Measurements from ENCODE around the gene PLA2G7. TPM values are rescaled to one million over a fixed set of nuclear protein-coding genes. Genes with fewer than 3 reads are reported as not detected.
A peak's percentile ranks its signal among the peaks of the same experiment; 100 is the strongest.

Gene PLA2G7
- total RNA-seq, 3 donors from 2014 or later = 2.2 to 3.1 (median 3.0) TPM

DNA sequence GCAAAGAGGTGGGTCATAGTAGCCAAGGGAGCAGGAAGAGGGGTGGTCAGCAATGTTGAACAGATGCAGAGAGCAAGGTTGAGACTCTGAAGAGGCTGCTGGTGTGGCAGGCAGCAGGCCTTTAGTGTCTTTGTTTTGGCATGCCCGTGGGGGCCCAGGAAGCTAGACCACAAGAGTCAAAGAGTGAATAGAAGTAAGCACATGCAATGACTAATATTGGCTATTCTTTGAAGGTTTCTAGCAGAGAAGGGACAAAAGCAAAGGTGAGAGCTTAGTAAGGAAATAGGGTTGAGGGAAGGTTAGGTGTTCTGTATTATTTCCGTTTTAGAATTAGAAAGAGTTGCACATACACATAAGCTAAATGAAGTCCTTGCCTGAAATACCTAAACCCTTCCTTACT is 28.7 kb downstream of the PLA2G7 start:
- H3K36me3 ChIP-seq (ENCODE audit: low read depth) = no peaks in the 10 kb centered on the region
- H3K4me3 ChIP-seq = no peak overlapping the region
- TF ChIP-seq, protein P1, sequence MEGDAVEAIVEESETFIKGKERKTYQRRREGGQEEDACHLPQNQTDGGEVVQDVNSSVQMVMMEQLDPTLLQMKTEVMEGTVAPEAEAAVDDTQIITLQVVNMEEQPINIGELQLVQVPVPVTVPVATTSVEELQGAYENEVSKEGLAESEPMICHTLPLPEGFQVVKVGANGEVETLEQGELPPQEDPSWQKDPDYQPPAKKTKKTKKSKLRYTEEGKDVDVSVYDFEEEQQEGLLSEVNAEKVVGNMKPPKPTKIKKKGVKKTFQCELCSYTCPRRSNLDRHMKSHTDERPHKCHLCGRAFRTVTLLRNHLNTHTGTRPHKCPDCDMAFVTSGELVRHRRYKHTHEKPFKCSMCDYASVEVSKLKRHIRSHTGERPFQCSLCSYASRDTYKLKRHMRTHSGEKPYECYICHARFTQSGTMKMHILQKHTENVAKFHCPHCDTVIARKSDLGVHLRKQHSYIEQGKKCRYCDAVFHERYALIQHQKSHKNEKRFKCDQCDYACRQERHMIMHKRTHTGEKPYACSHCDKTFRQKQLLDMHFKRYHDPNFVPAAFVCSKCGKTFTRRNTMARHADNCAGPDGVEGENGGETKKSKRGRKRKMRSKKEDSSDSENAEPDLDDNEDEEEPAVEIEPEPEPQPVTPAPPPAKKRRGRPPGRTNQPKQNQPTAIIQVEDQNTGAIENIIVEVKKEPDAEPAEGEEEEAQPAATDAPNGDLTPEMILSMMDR (IDR thresholded peaks at IDR 0.05) = no peak
- no peaks in the 10 kb centered on the region for H3K4me1 ChIP-seq (ENCODE audit: low read depth)
- no peak for DNase-seq
- intact Hi-C loops (cut with DNase I, micrococcal nuclease) = no loop called here
- ATAC-seq = no peak
- no peaks in the 10 kb centered on the region for H3K9me3 ChIP-seq

DNA sequence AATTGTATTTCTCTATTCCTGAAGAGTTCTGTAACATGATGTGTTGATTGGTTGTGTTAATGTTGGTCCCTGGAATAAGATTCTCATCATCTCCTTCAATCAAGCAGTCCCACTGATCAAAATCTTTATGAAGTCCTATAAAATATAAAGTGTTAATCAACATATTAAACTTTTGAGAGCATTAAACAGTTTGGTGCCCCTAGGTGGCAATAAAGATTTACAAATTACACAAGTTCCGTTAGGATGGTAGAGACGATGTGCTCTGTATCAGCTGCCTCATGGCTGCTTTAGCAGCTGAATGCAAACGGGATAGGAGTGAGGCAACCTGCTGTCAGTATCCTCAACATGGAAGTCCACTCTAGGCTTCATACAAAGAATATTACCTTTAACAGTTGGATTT is 30.6 kb downstream of the PLA2G7 start:
- TF ChIP-seq, protein P1 (IDR thresholded peaks at IDR 0.05) = no peak
- H3K4me1 ChIP-seq (ENCODE audit: low read depth) = no peaks in the 10 kb centered on the region
- no peaks in the 10 kb centered on the region for H3K36me3 ChIP-seq (ENCODE audit: low read depth)
- ATAC-seq = peak; percentile 25
- intact Hi-C loops (cut with DNase I, micrococcal nuclease) = no loop called here
- no peak overlapping the region for H3K4me3 ChIP-seq
- DNase-seq = no peak
- no peaks in the 10 kb centered on the region for H3K9me3 ChIP-seq

DNA sequence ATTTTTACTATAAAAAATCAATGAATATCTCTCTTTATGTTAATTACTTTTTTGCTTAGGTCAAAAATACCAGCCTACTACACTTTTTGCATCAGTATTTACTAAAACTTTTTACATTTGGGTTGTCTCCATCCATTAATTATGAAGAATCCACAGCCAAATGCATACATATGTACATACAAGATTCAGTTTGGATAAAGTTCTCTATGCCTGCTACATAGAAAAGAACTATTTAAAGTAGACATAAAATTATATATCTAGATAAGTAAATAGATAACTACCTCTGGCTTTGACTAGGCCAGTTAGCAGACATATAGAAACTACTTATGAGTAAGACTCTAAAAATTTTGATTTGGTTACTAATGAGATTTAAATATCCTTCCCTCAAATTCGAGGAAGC is 35.2 kb downstream of the PLA2G7 start:
- Histone ChIP-seq H3K36me3 (ENCODE audit: low read depth) (no peaks in the 10 kb centered on the region), H3K4me1 (ENCODE audit: low read depth) (no peaks in the 10 kb centered on the region), H3K9me3 (no peaks in the 10 kb centered on the region), H3K4me3 (no peak overlapping the region)
- TF ChIP-seq, protein P1 (IDR thresholded peaks at IDR 0.05) = no peak
- DNase-seq = no peak
- intact Hi-C loops (cut with DNase I, micrococcal nuclease) = no loop called here
- ATAC-seq = no peak

DNA sequence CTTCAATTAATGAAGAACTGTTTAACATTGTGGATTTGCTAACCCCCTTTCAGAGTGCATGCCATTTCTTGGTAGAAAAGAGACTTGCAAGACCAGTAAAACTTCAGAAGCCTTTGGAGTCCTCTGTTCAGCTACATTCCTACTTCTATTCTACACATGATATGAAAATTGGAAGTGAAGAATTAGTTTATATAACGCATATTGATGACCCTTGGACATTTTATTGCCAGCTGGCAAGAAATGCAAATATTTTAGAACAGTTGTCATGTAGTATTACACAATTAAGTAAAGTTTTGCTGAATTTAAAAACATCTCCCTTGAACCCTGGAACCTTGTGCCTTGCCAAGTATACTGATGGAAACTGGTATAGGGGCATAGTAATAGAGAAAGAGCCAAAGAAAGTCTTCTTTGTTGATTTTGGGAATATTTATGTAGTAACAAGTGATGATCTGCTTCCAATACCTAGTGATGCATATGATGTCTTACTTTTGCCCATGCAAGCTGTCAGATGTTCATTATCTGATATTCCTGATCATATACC is 44.2 kb downstream of the PLA2G7 start:
- Histone ChIP-seq H3K4me1 (ENCODE audit: low read depth) (no peaks in the 10 kb centered on the region), H3K36me3 (ENCODE audit: low read depth) (no peaks in the 10 kb centered on the region), H3K4me3 (no peak overlapping the region), H3K9me3 (no peaks in the 10 kb centered on the region)
- intact Hi-C loops (cut with DNase I, micrococcal nuclease) = no loop called here
- no peak for DNase-seq
- TF ChIP-seq, protein P1 (IDR thresholded peaks at IDR 0.05) = no peak
- ATAC-seq = no peak

DNA sequence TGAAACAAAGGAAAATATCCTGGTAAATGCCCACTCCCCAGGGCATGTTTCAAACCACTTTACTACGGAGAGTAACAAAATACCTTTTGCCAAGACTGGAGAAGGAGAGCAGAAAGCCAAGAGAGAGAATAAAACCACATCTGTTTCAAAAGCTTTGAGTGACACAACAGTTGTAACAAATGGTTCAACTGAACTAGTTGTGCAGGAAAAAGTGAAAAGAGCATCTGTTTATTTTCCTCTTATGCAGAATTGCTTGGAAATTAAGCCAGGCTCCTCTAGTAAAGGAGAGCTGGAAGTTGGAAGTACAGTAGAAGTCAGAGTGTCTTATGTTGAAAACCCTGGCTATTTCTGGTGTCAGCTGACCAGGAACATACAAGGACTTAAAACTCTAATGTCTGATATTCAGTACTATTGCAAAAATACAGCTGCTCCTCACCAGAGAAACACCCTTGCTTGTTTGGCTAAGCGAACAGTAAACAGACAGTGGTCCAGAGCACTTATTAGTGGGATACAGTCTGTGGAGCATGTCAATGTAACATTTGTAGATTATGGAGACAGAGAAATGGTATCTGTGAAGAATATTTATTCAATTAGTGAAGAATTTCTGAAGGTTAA is 44.9 kb downstream of the PLA2G7 start:
- no peaks in the 10 kb centered on the region for H3K36me3 ChIP-seq (ENCODE audit: low read depth)
- intact Hi-C loops (cut with DNase I, micrococcal nuclease) = no loop called here
- no peak for DNase-seq
- H3K4me3 ChIP-seq = no peak overlapping the region
- H3K9me3 ChIP-seq = no peaks in the 10 kb centered on the region
- ATAC-seq = no peak
- no peaks in the 10 kb centered on the region for H3K4me1 ChIP-seq (ENCODE audit: low read depth)
- TF ChIP-seq, protein P1 (IDR thresholded peaks at IDR 0.05) = no peak

All from mucosa of descending colon (tissue), 3 donors.